Neural progenitor cell (in vitro differentiated cells): ENCODE data around the gene PLEKHG2. TPM values are rescaled to one million over a fixed set of nuclear protein-coding genes. Genes with fewer than 3 reads are reported as not detected.

Source experiments
- DNase-seq: peaks from one replicate; pipeline ENCODE4 v3.0.0-alpha.2; 2016; ENCODE audit warnings: low spot score
- H2AFZ ChIP-seq: fragments of 200-600 bp; sonication (generic); replicated peaks from 2 replicates; pipeline ENCODE4 v1.6.1; 2016; ENCODE audit warnings: antibody characterized with exemption
- H3F3A ChIP-seq: fragments of 200-600 bp; sonication (generic); 2 replicates; pipeline ENCODE4 v1.6.1; 2016; ENCODE audit warnings: antibody characterized with exemption, low read depth
- H3K27ac ChIP-seq: fragments of 200-600 bp; sonication (generic); 2 replicates; pipeline ENCODE4 v1.5.1; 2016; ENCODE audit warnings: mild to moderate bottlenecking
- H3K27me3 ChIP-seq: fragments of 200-600 bp; sonication (generic); 2 replicates; pipeline ENCODE4 v1.6.1; 2016; ENCODE audit warnings: mild to moderate bottlenecking, moderate library complexity
- H3K36me3 ChIP-seq: fragments of 200-600 bp; sonication (generic); 2 replicates; pipeline ENCODE4 v1.5.1; 2016
- H3K4me1 ChIP-seq: fragments of 200-600 bp; sonication (generic); 2 replicates; pipeline ENCODE4 v1.6.1; 2016; ENCODE audit warnings: mixed run types
- H3K4me2 ChIP-seq: fragments of 200-600 bp; sonication (generic); 2 replicates; pipeline ENCODE4 v1.6.1; 2016
- H3K4me3 ChIP-seq: fragments of 200-600 bp; sonication (generic); 2 replicates; pipeline ENCODE4 v1.5.1; 2016
- H3K79me2 ChIP-seq: fragments of 200-600 bp; sonication (generic); 2 replicates; pipeline ENCODE4 v1.6.1; 2016; ENCODE audit warnings: low read depth
- H3K9ac ChIP-seq: fragments of 200-600 bp; sonication (generic); 2 replicates; pipeline ENCODE4 v1.6.1; 2016
- H3K9me3 ChIP-seq: fragments of 200-600 bp; sonication (generic); 2 replicates; pipeline ENCODE4 v1.5.1; 2016; ENCODE audit warnings: low read depth
- H4K20me1 ChIP-seq: fragments of 200-600 bp; sonication (generic); 2 replicates; pipeline ENCODE4 v1.6.1; 2016; ENCODE audit warnings: low read depth
- H3K27ac Mint-ChIP-seq: 3 replicates; pipeline ENCODE4 v1.8.0; 2021; ENCODE audit warnings: mixed read lengths
- H3K27me3 Mint-ChIP-seq: 2 replicates; pipeline ENCODE4 v1.8.0; 2022; ENCODE audit warnings: low read depth, mild to moderate bottlenecking, inconsistent platforms, moderate library complexity, mixed read lengths; ENCODE audit not compliant: insufficient read depth
- H3K36me3 Mint-ChIP-seq: 3 replicates; pipeline ENCODE4 v1.8.0; 2021; ENCODE audit warnings: mixed read lengths
- H3K4me1 Mint-ChIP-seq: 3 replicates; pipeline ENCODE4 v1.8.0; 2021; ENCODE audit warnings: mixed read lengths
- H3K4me3 Mint-ChIP-seq: 3 replicates; pipeline ENCODE4 v1.8.0; 2021; ENCODE audit warnings: mild to moderate bottlenecking, moderate library complexity, mixed read lengths
- H3K9me3 Mint-ChIP-seq: 3 replicates; pipeline ENCODE4 v1.8.0; 2020; ENCODE audit warnings: mixed read lengths
- CTCF ChIP-seq: fragments of 200-600 bp; sonication (generic); IDR thresholded peaks from 2 replicates; pipeline ENCODE4 v1.5.1; 2017; ENCODE audit warnings: antibody characterized with exemption, mild to moderate bottlenecking
- EZH2 ChIP-seq: fragments of 200-600 bp; sonication (generic); IDR thresholded peaks from 2 replicates; pipeline ENCODE4 v1.6.1; 2017; ENCODE audit warnings: antibody characterized with exemption, mild to moderate bottlenecking, moderate library complexity
- EZH2phosphoT487 ChIP-seq: fragments of 200-600 bp; sonication (generic); IDR thresholded peaks from 2 replicates; pipeline ENCODE4 v1.6.1; 2017; ENCODE audit warnings: antibody characterized with exemption
- total RNA-seq: library from RNA; depleted of rRNA; stranded (reverse); fragments of >200 nt; gene quantifications from 2 replicates; pipeline ENCODE4 v1.2.3, GENCODE V29; 2015; ENCODE audit warnings: low replicate concordance

PLEKHG2 gene
- total RNA-seq, 1 donor from 2014 or later = 10.7 TPM

GRCh38 chr19:39397360-39398296 is 14.8 kb upstream of the PLEKHG2 start:
- Histone ChIP-seq H4K20me1 (peaks cover 10% of the 10 kb centered on the region), H3K79me2 (peaks cover 8% of the 10 kb centered on the region), H3K9ac (no peak overlapping the region), H3K27me3 (no peaks in the 10 kb centered on the region), H3K4me2 (no peak overlapping the region), H3K27ac (no peak overlapping the region), H3K4me3 (no peak overlapping the region), H2AFZ (no peak overlapping the region), H3K36me3 (no peaks in the 10 kb centered on the region), H3K4me1 (peaks cover 4% of the 10 kb centered on the region), H3K9me3 (no peaks in the 10 kb centered on the region), H3F3A (peaks cover 38% of the 10 kb centered on the region)
- H3K9me3 Mint-ChIP-seq = no peaks in the 10 kb centered on the region
- peak overlapping the region; percentile 53 for H3K27ac Mint-ChIP-seq
- TF ChIP-seq CTCF (peak; percentile 87), EZH2phosphoT487 (no peak)
- H3K36me3 Mint-ChIP-seq = peaks cover 15% of the 10 kb centered on the region
- H3K27me3 Mint-ChIP-seq = peaks cover 6% of the 10 kb centered on the region
- no peak overlapping the region for H3K4me3 Mint-ChIP-seq
- H3K4me1 Mint-ChIP-seq = peaks cover 21% of the 10 kb centered on the region
- DNase-seq = peak; percentile 89

- no peak for TF ChIP-seq CTCF
- TF ChIP-seq EZH2 = no peak
- no peak for TF ChIP-seq EZH2phosphoT487
- DNase-seq = no peak
These were observed 14.1 kb upstream of the PLEKHG2 start for GRCh38 chr19:39398297-39398864.

GRCh38 chr19:39399668-39400050 is 12.8 kb upstream of the PLEKHG2 start:
- Histone ChIP-seq H3K4me1 (peaks cover 10% of the 10 kb centered on the region), H3K4me2 (no peak overlapping the region), H3K27me3 (no peaks in the 10 kb centered on the region), H4K20me1 (peaks cover 9% of the 10 kb centered on the region), H3K27ac (no peak overlapping the region), H3K36me3 (no peaks in the 10 kb centered on the region), H3K4me3 (no peak overlapping the region), H3K9ac (no peak overlapping the region), H2AFZ (no peak overlapping the region), H3K79me2 (no peaks in the 10 kb centered on the region), H3K9me3 (no peaks in the 10 kb centered on the region), H3F3A (peaks cover 55% of the 10 kb centered on the region)
- Mint-ChIP-seq H3K4me1 (peaks cover 27% of the 10 kb centered on the region), H3K4me3 (peak overlapping the region; percentile 0), H3K36me3 (peaks cover 7% of the 10 kb centered on the region), H3K27ac (no peak overlapping the region), H3K27me3 (peaks cover 10% of the 10 kb centered on the region), H3K9me3 (no peaks in the 10 kb centered on the region)
- no peak for DNase-seq
- TF ChIP-seq CTCF = no peak
- TF ChIP-seq EZH2 = no peak
- TF ChIP-seq EZH2phosphoT487 = no peak

More at GRCh38 chr19:39398297-39398864, 14.1 kb upstream of the PLEKHG2 start:
- no peak overlapping the region for H3K27ac ChIP-seq
- H3K4me3 ChIP-seq = no peak overlapping the region
- Mint-ChIP-seq H3K9me3 (no peaks in the 10 kb centered on the region), H3K4me3 (no peak overlapping the region), H3K4me1 (peaks cover 24% of the 10 kb centered on the region), H3K27ac (peak overlapping the region; percentile 53), H3K36me3 (peaks cover 13% of the 10 kb centered on the region), H3K27me3 (peaks cover 6% of the 10 kb centered on the region)
- H3K4me2 ChIP-seq = no peak overlapping the region
- H3K9ac ChIP-seq = no peak overlapping the region
- H4K20me1 ChIP-seq = peaks cover 9% of the 10 kb centered on the region
- peaks cover 2% of the 10 kb centered on the region for H3K79me2 ChIP-seq
- H3K36me3 ChIP-seq = no peaks in the 10 kb centered on the region
- H2AFZ ChIP-seq = no peak overlapping the region
- no peaks in the 10 kb centered on the region for H3K9me3 ChIP-seq
- H3F3A ChIP-seq = peaks cover 45% of the 10 kb centered on the region
- no peaks in the 10 kb centered on the region for H3K27me3 ChIP-seq
- H3K4me1 ChIP-seq = peaks cover 4% of the 10 kb centered on the region
